Parathyroid adenoma (tissue), 2 donors: ENCODE measurements around the gene ST13.

ENCODE experiments used
- H2AFZ ChIP-seq: fragments of 300-600 bp; sonication (generic); one replicate; pipeline ENCODE4 v1.7.0; 2017; ENCODE audit warnings: antibody characterized with exemption, mild to moderate bottlenecking
- H3K27ac ChIP-seq: fragments of 300-600 bp; sonication (generic); one replicate; pipeline ENCODE4 v1.7.0; 2017
- H3K27me3 ChIP-seq: fragments of 300-600 bp; sonication (generic); one replicate; pipeline ENCODE4 v1.7.0; 2017; ENCODE audit warnings: low read length; ENCODE audit not compliant: control insufficient read depth, insufficient read depth
- H3K36me3 ChIP-seq: fragments of 300-600 bp; sonication (generic); one replicate; pipeline ENCODE4 v1.7.0; 2017; ENCODE audit warnings: low read length; ENCODE audit not compliant: control insufficient read depth, insufficient read depth
- H3K4me1 ChIP-seq: fragments of 300-600 bp; sonication (generic); one replicate; pipeline ENCODE4 v1.7.0; 2017; ENCODE audit warnings: control low read depth
- H3K4me2 ChIP-seq: fragments of 300-600 bp; sonication (generic); one replicate; pipeline ENCODE4 v1.7.0; 2017; ENCODE audit warnings: low read length
- H3K4me3 ChIP-seq: fragments of 300-600 bp; sonication (generic); one replicate; pipeline ENCODE4 v1.7.0; 2017; ENCODE audit warnings: low read depth, low read length
- H3K79me2 ChIP-seq: fragments of 300-600 bp; sonication (generic); one replicate; pipeline ENCODE4 v1.7.0; 2017; ENCODE audit warnings: control low read depth
- H3K9ac ChIP-seq: fragments of 300-600 bp; sonication (generic); one replicate; pipeline ENCODE4 v1.7.0; 2017; ENCODE audit warnings: mild to moderate bottlenecking
- H3K9me3 ChIP-seq: fragments of 300-600 bp; sonication (generic); one replicate; pipeline ENCODE4 v1.7.0; 2017; ENCODE audit warnings: low read length; ENCODE audit not compliant: control insufficient read depth
- CTCF ChIP-seq: fragments of 300-600 bp; sonication (generic); IDR thresholded peaks from one replicate; pipeline ENCODE4 v1.7.0; 2017; ENCODE audit warnings: antibody characterized with exemption, mild to moderate bottlenecking
- donor health status: primary hyperparathyroidism.

ST13 gene

GRCh38 chr22:40857309-40857855 is 943 bp upstream of the ST13 start:
- Histone ChIP-seq H3K36me3 (no peaks in the 10 kb centered on the region), H2AFZ (peak overlapping the region; percentile 89), H3K4me1 (peaks cover 2% of the 10 kb centered on the region), H3K27me3 (no peaks in the 10 kb centered on the region), H3K4me2 (peak overlapping the region; percentile 88), H3K4me3 (peak overlapping the region; percentile 92), H3K79me2 (peaks cover 22% of the 10 kb centered on the region), H3K9me3 (no peaks in the 10 kb centered on the region), H3K27ac (peak overlapping the region; percentile 98), H3K9ac (peak overlapping the region; percentile 76)
- TF ChIP-seq CTCF: no peak

GRCh38 chr22:40855979-40856512 is 393 bp downstream of the ST13 start:
- no peaks in the 10 kb centered on the region for H3K9me3 ChIP-seq
- H3K4me1 ChIP-seq: peaks cover 2% of the 10 kb centered on the region
- no peak for TF ChIP-seq CTCF
- H3K27ac ChIP-seq: peak overlapping the region; percentile 98
- H3K27me3 ChIP-seq: no peaks in the 10 kb centered on the region
- peaks cover 25% of the 10 kb centered on the region for H3K79me2 ChIP-seq
- H2AFZ ChIP-seq: peak overlapping the region; percentile 89
- peak overlapping the region; percentile 88 for H3K4me2 ChIP-seq
- H3K9ac ChIP-seq: peak overlapping the region; percentile 83
- no peaks in the 10 kb centered on the region for H3K36me3 ChIP-seq
- peak overlapping the region; percentile 92 for H3K4me3 ChIP-seq

DNA sequence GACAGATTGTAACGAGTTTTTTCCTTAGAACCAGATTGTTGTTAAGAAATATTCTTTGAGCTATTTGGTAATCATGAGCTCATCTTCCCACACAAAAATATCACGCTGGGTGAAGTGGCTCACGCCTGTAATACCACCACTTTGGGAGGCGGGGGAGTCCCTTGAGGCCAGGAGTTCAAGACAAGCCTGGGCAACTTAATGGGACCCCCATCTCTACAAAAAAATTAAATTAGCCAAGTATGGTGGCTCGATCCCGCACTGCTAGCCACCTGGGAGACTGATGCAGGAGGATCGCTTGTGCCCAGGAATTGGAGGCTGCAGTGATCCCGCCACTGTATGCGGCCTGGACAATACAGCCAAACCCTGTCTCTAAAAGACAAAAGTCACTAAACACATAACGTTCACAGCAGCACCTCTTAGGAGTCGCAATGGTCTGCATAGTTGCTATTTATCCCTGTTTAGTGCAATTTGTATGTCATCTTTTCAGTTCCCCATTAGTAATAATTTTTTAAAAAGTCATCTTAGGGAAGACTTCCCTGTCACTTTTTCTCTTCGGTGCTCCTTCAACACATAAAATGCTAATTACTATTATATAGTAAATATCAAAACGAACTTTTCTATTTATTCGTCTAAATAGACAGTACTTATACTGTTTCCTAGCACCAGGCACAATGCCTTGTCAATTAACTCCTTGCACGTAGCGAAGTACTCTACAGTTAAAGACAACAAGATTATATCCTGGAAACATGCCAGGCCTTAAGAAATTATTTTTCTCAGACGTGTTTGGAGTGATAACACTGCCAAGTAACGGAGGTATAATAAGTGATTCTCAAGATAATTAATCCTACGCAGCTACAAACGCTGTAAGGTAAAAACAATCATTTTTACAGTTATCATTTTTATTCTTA is 1.1 kb downstream of the ST13 start:
- Histone ChIP-seq H3K4me1 (peaks cover 2% of the 10 kb centered on the region), H3K27me3 (no peaks in the 10 kb centered on the region), H3K4me2 (peak overlapping the region; percentile 88), H3K79me2 (peaks cover 25% of the 10 kb centered on the region), H2AFZ (peak overlapping the region; percentile 89), H3K4me3 (peak overlapping the region; percentile 92), H3K27ac (no peak overlapping the region), H3K9ac (no peak overlapping the region), H3K9me3 (no peaks in the 10 kb centered on the region), H3K36me3 (no peaks in the 10 kb centered on the region)
- TF ChIP-seq CTCF: no peak

DNA sequence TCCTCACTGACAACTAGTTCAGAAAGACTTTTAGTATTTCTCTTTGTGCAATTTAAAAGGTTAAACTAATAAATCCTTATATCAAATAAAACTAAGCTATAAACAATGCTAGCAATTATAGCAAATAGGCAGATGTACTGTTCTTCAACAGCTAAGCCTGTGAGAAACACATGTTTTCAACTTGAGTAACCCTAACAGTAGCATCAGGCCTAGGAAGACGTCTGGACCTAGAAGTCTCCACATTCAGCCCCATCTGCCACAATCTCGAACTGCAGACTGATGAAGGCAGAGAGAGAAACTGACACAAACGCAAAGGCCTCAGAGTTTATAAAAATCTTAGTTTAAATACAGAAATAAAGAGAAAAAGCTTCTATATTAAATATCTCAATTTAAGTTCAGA is 2.5 kb downstream of the ST13 start:
- Histone ChIP-seq H3K36me3 (no peaks in the 10 kb centered on the region), H3K79me2 (peaks cover 25% of the 10 kb centered on the region), H3K4me3 (no peak overlapping the region), H3K4me1 (peaks cover 2% of the 10 kb centered on the region), H3K27me3 (no peaks in the 10 kb centered on the region), H3K27ac (no peak overlapping the region), H2AFZ (no peak overlapping the region), H3K4me2 (peak overlapping the region; percentile 15), H3K9me3 (no peaks in the 10 kb centered on the region), H3K9ac (no peak overlapping the region)
- TF ChIP-seq CTCF: no peak
